Lower leg skin (tissue), 4 donors: ENCODE measurements around the gene PACSIN2. TPM values are rescaled to one million over a fixed set of nuclear protein-coding genes. Genes with fewer than 3 reads are reported as not detected.

ENCODE experiments used
- DNase-seq, 2 donors: peaks; one replicate each; pipeline ENCODE4 v3.0.0-alpha.2; 2019; ENCODE audit warnings: low spot score in 2 of 2
- H3K4me3 ChIP-seq: fragments of 200-600 bp; sonication (generic); 2 replicates; pipeline ENCODE4 v1.5.1; 2017; ENCODE audit warnings: mild to moderate bottlenecking, low read depth; ENCODE audit not compliant: poor library complexity, severe bottlenecking
- CTCF ChIP-seq, 3 donors: fragments of 450-650 bp; IDR thresholded peaks; one replicate each; pipeline ENCODE4 v1.5.1; 2016; ENCODE audit warnings: antibody characterized with exemption in 3 of 3, mild to moderate bottlenecking in 3 of 3, moderate library complexity in 2 of 3
- POLR2A ChIP-seq, 2 donors: fragments of 450-650 bp; IDR thresholded peaks; one replicate each; pipeline ENCODE4 v1.6.1; 2016 to 2017; ENCODE audit warnings: antibody characterized with exemption in 2 of 2, mild to moderate bottlenecking in 1 of 2, moderate library complexity in 1 of 2
- WGBS, 2 donors: methylation state at CpG; one replicate each; pipeline ENCODE4 v1.1.5; 2018; 5-methylcytosine and 5-hydroxymethylcytosine counted together
- intact Hi-C: fragments of 100-400 bp; cut with DNase I; formaldehyde crosslinking; loops from one replicate; pipeline ENCODE4 v1.15.0; 2023; ENCODE audit warnings: low total_unique reads
- total RNA-seq, 4 donors: library from RNA; depleted of rRNA; stranded (reverse); fragments of >200 nt; gene quantifications; one replicate each; pipeline ENCODE4 v1.1.0, GENCODE V29; 2016

PACSIN2 gene
- total RNA-seq, 4 donors from 2014 or later: 46.3 to 88.8 (median 58.2) TPM

DNA sequence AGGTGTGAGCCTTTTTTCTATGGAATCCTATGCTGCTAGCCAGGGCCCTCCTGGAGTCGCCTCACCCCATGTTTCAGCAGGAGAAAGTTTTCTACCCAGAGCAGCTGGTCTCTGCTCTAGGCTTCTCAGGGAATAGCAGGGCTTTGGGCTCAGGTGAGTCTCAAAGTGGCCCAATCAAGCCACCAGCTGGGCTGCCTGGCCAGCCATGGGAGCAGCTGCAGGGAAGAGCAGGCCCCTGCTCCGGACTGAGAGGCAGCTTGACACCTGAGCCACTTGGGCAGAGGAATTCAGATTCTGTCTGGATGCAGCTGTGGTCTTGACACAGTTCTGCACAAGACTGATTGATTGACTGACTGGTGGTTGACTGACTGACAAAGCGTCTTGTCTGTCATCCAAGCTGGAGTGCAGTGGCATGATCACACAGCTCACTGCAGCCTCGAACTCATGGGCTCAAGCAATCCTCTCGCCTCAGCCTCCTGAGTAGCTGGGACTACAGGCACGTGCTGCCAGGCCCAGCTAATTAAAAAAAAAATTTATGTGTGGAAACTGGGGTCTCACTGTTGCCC, 100.4 kb downstream of the PACSIN2 start:
- DNase-seq: no peak
- WGBS, 2 donors: 94 to 96% methylated on average over 6 of the region's 6 CpGs
- intact Hi-C loops: loop anchor here (5.0 kb wide), 1 partner anchor 52 kb away; no protein-coding TSS in a partner anchor
- H3K4me3 ChIP-seq: no peak overlapping the region
- TF ChIP-seq CTCF (IDR thresholded peaks at IDR 0.05) (no peak), POLR2A (IDR thresholded peaks at IDR 0.05) (no peak)

DNA sequence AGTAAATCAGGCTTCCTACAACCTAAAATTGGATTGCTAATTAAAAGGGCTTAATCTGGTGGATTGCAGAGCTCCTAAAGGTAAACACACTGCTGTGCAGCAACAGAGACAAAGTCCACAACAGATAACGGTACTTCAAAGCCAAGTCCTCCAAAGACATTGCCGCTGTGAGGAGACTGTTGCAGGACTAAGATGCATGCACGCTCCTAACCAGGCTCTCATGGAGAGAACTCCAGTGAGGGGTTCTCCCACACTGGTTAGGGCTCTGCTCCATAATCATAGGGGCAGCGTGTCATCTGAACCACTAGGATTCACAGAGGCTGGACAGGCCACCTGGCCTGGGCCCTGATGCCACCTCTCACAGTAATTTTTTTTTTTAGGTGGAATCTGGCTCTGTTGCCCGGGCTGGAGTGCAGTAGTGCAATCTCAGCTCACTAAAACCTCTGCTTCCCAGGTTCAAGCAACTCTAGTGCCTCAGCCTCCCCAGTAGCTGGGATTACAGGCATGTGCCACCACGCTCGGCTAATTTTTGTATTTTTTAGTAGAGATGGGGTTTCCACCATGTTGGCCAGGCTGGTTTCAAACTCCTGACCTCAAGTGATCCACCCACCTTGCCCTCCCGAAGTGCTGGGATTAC, 101.0 kb downstream of the PACSIN2 start:
- intact Hi-C loops: loop anchor here (5.0 kb wide), 1 partner anchor 52 kb away; no protein-coding TSS in a partner anchor
- TF ChIP-seq POLR2A (IDR thresholded peaks at IDR 0.05) (no peak), CTCF (IDR thresholded peaks at IDR 0.05) (no peak)
- no peak overlapping the region for H3K4me3 ChIP-seq
- no peak for DNase-seq
- 93 to 95% methylated on average over 8 of the region's 8 CpGs for WGBS, 2 donors

DNA sequence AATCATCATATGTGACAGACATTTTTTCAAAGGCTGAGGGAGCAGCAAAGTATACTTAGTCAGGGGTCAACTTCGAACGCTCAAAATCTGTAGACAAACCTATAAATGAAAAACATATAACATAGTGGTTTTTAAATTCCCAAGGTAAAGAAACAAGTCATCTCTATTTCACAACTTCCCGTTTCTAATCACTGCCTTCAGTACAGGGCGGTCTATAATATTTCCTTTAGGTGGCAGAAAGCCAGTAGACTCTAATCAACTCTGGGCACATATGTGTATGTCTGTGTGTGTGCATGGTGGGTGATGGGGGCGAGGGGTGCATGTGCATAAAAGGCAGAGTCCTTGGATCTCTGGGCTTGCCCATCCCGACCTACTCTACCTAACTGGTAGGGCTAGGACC, 102.9 kb downstream of the PACSIN2 start:
- TF ChIP-seq POLR2A (IDR thresholded peaks at IDR 0.05): no peak
- no peak for TF ChIP-seq CTCF (IDR thresholded peaks at IDR 0.05)
- 75 to 92% methylated on average over 6 of the region's 6 CpGs for WGBS, 2 donors
- no peak overlapping the region for H3K4me3 ChIP-seq
- intact Hi-C loops: loop anchor here (5.0 kb wide), 1 partner anchor 50 kb away; no protein-coding TSS in a partner anchor
- DNase-seq: no peak

- TF ChIP-seq POLR2A (IDR thresholded peaks at IDR 0.05): no peak
- TF ChIP-seq CTCF (IDR thresholded peaks at IDR 0.05): no peak
- intact Hi-C loops: loop anchor here (5.0 kb wide), 1 partner anchor 48 kb away; no protein-coding TSS in a partner anchor
- 69 to 88% methylated on average over 10 of the region's 10 CpGs for WGBS, 2 donors
- no peak for DNase-seq
- no peak overlapping the region for H3K4me3 ChIP-seq
These were observed 104.6 kb downstream of the PACSIN2 start for GRCh38 chr22:42910221-42910942.

- WGBS, 2 donors: 59 to 68% methylated on average over 14 of the region's 14 CpGs
- no peak overlapping the region for H3K4me3 ChIP-seq
- intact Hi-C loops: loop anchor here (5.0 kb wide), 2 partner anchors 47 to 1193 kb away; no protein-coding TSS in a partner anchor
- no peak for TF ChIP-seq POLR2A (IDR thresholded peaks at IDR 0.05)
- TF ChIP-seq CTCF (IDR thresholded peaks at IDR 0.05): no peak
- DNase-seq: no peak
These were observed 105.4 kb downstream of the PACSIN2 start for GRCh38 chr22:42909363-42910058.
